Measurements from ENCODE around the gene GNAQ.

Gene GNAQ

GRCh38 chr9:77833561-77834429 lies 197.8 kb downstream of the GNAQ start:
- Histone ChIP-seq H3K9ac (ENCODE audit: low read length) (no peak overlapping the region), H3K4me3 (ENCODE audit: low read length) (no peak overlapping the region), H3K9me3 (ENCODE audit: control insufficient read depth, low read length) (no peaks in the 10 kb centered on the region), H3K27me3 (replicated peaks; ENCODE audit: control insufficient read depth, insufficient read depth, low read length) (no peaks in the 10 kb centered on the region), H3K4me1 (ENCODE audit: control insufficient read depth, insufficient read depth, low read length) (peaks cover 33% of the 10 kb centered on the region), H3K36me3 (ENCODE audit: control insufficient read depth, insufficient read depth, low read length, severe bottlenecking) (no peaks in the 10 kb centered on the region)
- DNase-seq (ENCODE audit: low read depth), result peak; percentile 49

DNA sequence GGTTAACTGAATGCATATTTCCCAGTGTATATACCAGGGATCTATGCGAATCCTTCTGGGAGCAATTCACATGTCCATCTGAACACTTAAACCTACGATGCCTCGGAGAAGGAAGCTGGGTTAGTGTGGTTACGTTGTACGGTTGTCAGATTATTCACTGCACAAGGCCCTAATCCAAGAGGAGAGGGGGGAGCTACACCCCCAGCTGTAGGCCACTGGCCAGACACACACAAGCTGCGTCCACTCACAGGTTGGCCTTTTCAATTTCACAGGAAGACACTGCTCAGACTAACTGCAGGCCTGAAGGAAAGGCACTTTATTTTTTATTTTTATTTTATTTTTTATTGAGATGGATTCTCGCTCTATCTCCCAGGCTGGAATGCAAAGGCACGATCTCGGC lies 199.0 kb downstream of the GNAQ start:
- no peaks in the 10 kb centered on the region for H3K36me3 ChIP-seq (ENCODE audit: control insufficient read depth, insufficient read depth, low read length, severe bottlenecking)
- no peaks in the 10 kb centered on the region for H3K9me3 ChIP-seq (ENCODE audit: control insufficient read depth, low read length)
- H3K27me3 ChIP-seq (replicated peaks; ENCODE audit: control insufficient read depth, insufficient read depth, low read length), result no peaks in the 10 kb centered on the region
- no peak overlapping the region for H3K9ac ChIP-seq (ENCODE audit: low read length)
- H3K4me1 ChIP-seq (ENCODE audit: control insufficient read depth, insufficient read depth, low read length), result peaks cover 31% of the 10 kb centered on the region
- H3K4me3 ChIP-seq (ENCODE audit: low read length), result no peak overlapping the region
- no peak for DNase-seq (ENCODE audit: low read depth)

- Histone ChIP-seq H3K9me3 (ENCODE audit: control insufficient read depth, low read length) (no peaks in the 10 kb centered on the region), H3K4me1 (ENCODE audit: control insufficient read depth, insufficient read depth, low read length) (peaks cover 32% of the 10 kb centered on the region), H3K4me3 (ENCODE audit: low read length) (no peak overlapping the region), H3K27me3 (replicated peaks; ENCODE audit: control insufficient read depth, insufficient read depth, low read length) (no peaks in the 10 kb centered on the region), H3K9ac (ENCODE audit: low read length) (no peak overlapping the region), H3K36me3 (ENCODE audit: control insufficient read depth, insufficient read depth, low read length, severe bottlenecking) (no peaks in the 10 kb centered on the region)
- no peak for DNase-seq (ENCODE audit: low read depth)
Measured at GRCh38 chr9:77831781-77832180, 199.8 kb downstream of the GNAQ start.

DNA sequence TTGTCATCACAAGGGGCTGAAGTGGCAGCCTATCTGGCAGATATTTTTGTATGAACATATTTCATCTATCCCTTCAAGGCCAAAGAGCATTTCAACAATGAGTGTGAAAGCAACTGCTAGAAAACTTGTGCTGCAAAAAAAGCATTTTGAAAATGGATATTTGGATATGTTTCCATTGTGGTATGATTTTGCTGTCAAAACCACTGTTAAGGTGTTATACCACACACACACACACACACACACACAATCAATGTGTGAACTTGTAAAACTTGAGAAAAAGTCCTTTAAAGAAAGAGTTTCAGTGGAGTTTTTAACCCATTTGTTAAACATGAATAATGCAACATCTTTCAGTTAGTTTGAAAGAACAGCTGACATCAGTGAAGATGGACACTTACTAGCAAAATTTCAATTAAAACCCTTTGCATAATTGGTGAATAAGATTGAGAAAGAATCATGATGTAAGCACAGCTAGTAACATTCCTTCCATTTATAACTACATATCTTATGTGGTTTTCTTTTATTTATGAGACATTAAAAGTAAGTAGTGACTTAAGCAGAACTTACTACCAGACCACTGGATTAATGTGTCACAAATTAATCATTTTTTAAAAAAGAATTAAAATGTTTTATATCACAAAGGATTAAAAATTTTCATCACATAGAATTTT lies 200.9 kb downstream of the GNAQ start:
- no peaks in the 10 kb centered on the region for H3K9me3 ChIP-seq (ENCODE audit: control insufficient read depth, low read length)
- peaks cover 37% of the 10 kb centered on the region for H3K4me1 ChIP-seq (ENCODE audit: control insufficient read depth, insufficient read depth, low read length)
- H3K4me3 ChIP-seq (ENCODE audit: low read length), result no peak overlapping the region
- peak; percentile 42 for DNase-seq (ENCODE audit: low read depth)
- H3K9ac ChIP-seq (ENCODE audit: low read length), result no peak overlapping the region
- no peaks in the 10 kb centered on the region for H3K36me3 ChIP-seq (ENCODE audit: control insufficient read depth, insufficient read depth, low read length, severe bottlenecking)
- H3K27me3 ChIP-seq (replicated peaks; ENCODE audit: control insufficient read depth, insufficient read depth, low read length), result no peaks in the 10 kb centered on the region

- Histone ChIP-seq H3K4me1 (ENCODE audit: control insufficient read depth, insufficient read depth, low read length) (peaks cover 34% of the 10 kb centered on the region), H3K9me3 (ENCODE audit: control insufficient read depth, low read length) (no peaks in the 10 kb centered on the region), H3K4me3 (ENCODE audit: low read length) (no peak overlapping the region), H3K36me3 (ENCODE audit: control insufficient read depth, insufficient read depth, low read length, severe bottlenecking) (no peaks in the 10 kb centered on the region), H3K9ac (ENCODE audit: low read length) (no peak overlapping the region), H3K27me3 (replicated peaks; ENCODE audit: control insufficient read depth, insufficient read depth, low read length) (no peaks in the 10 kb centered on the region)
- DNase-seq (ENCODE audit: low read depth), result no peak
Measured at GRCh38 chr9:77829420-77829819, 202.2 kb downstream of the GNAQ start.

DNA sequence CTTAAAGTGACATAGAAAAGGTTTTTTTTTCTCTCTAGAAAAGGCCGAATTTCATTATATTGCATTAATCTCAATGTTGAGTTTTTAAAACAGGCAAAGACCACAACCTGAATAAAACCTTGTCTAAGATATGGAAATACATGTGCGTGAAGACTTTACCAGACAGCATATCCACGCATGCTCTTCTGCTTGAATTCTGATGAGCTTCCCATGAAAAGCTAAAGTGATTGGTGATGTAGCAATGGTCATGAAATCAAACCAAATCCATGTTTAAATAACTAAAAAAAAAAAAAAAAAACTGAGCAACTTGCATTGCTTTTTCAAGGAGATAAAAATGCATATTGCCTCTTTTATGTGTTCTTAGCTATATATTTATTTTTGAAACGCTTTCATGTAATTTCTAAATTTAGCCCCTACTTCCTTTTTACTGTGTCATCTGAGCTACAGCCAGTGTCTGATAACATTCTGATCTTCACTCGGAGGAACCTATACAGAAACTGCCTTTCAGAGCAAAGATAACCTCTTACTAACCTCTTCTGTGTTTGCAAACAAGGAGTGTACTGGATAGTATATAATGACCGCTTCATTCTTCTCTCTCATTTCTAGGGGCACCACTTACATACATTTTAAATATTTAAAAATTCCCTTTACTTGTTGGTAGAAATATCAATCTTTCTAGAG lies 204.4 kb downstream of the GNAQ start:
- no peak for DNase-seq (ENCODE audit: low read depth)
- Histone ChIP-seq H3K9me3 (ENCODE audit: control insufficient read depth, low read length) (no peaks in the 10 kb centered on the region), H3K4me3 (ENCODE audit: low read length) (no peak overlapping the region), H3K4me1 (ENCODE audit: control insufficient read depth, insufficient read depth, low read length) (peaks cover 37% of the 10 kb centered on the region), H3K9ac (ENCODE audit: low read length) (no peak overlapping the region), H3K27me3 (replicated peaks; ENCODE audit: control insufficient read depth, insufficient read depth, low read length) (no peaks in the 10 kb centered on the region), H3K36me3 (ENCODE audit: control insufficient read depth, insufficient read depth, low read length, severe bottlenecking) (no peaks in the 10 kb centered on the region)

- DNase-seq (ENCODE audit: low read depth), result no peak
- H3K27me3 ChIP-seq (replicated peaks; ENCODE audit: control insufficient read depth, insufficient read depth, low read length), result no peaks in the 10 kb centered on the region
- H3K36me3 ChIP-seq (ENCODE audit: control insufficient read depth, insufficient read depth, low read length, severe bottlenecking), result no peaks in the 10 kb centered on the region
- peaks cover 43% of the 10 kb centered on the region for H3K4me1 ChIP-seq (ENCODE audit: control insufficient read depth, insufficient read depth, low read length)
- no peak overlapping the region for H3K9ac ChIP-seq (ENCODE audit: low read length)
- no peaks in the 10 kb centered on the region for H3K9me3 ChIP-seq (ENCODE audit: control insufficient read depth, low read length)
- H3K4me3 ChIP-seq (ENCODE audit: low read length), result no peak overlapping the region
Measured at GRCh38 chr9:77826621-77827020, 205.0 kb downstream of the GNAQ start.

DNA sequence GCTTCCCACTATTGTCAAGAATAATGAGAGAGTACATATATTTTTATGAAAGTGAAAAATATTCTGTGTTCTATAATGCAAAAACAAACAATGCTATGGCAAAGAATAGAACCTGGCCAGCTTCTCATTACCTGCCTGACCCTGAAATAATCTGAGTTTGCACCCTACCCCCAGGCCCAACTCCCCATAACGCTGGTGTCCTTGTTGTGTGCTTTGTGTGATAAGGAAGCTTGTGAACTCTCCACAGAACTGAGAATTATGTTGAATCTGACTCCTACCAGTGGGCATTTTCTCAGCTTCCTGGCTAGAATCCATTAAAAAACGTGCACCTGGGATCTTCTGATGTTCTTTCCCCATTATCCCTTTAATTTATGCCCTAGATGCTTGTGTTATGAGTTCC lies 205.5 kb downstream of the GNAQ start:
- Histone ChIP-seq H3K4me3 (ENCODE audit: low read length) (no peak overlapping the region), H3K27me3 (replicated peaks; ENCODE audit: control insufficient read depth, insufficient read depth, low read length) (no peaks in the 10 kb centered on the region), H3K4me1 (ENCODE audit: control insufficient read depth, insufficient read depth, low read length) (peaks cover 42% of the 10 kb centered on the region), H3K9me3 (ENCODE audit: control insufficient read depth, low read length) (no peaks in the 10 kb centered on the region), H3K36me3 (ENCODE audit: control insufficient read depth, insufficient read depth, low read length, severe bottlenecking) (no peaks in the 10 kb centered on the region), H3K9ac (ENCODE audit: low read length) (no peak overlapping the region)
- no peak for DNase-seq (ENCODE audit: low read depth)

DNA sequence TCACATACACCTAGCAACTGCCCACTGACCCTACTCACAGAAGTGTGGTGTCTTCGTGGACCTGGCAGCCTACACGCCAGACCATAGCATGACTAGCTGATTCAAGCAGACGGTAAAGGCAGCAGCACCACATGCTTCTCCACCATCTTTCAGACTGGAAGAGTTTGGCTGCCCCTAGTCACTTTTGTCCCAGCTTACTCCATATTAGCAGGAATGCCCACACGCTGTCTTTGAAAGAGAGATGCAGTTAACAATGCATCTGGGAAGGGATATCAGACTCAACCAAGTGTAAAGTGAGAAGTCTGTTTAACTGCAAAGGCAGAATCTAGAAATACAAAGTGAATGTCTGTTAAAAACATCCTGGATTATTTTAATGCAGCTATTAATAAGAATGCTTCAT lies 206.2 kb downstream of the GNAQ start:
- Histone ChIP-seq H3K4me3 (ENCODE audit: low read length) (no peak overlapping the region), H3K9me3 (ENCODE audit: control insufficient read depth, low read length) (no peaks in the 10 kb centered on the region), H3K36me3 (ENCODE audit: control insufficient read depth, insufficient read depth, low read length, severe bottlenecking) (no peaks in the 10 kb centered on the region), H3K4me1 (ENCODE audit: control insufficient read depth, insufficient read depth, low read length) (peaks cover 41% of the 10 kb centered on the region), H3K9ac (ENCODE audit: low read length) (no peak overlapping the region), H3K27me3 (replicated peaks; ENCODE audit: control insufficient read depth, insufficient read depth, low read length) (no peaks in the 10 kb centered on the region)
- no peak for DNase-seq (ENCODE audit: low read depth)

GRCh38 chr9:77820293-77820954 lies 211.2 kb downstream of the GNAQ start:
- H3K4me3 ChIP-seq (ENCODE audit: low read length), result peak overlapping the region; percentile 31
- H3K9me3 ChIP-seq (ENCODE audit: control insufficient read depth, low read length), result no peaks in the 10 kb centered on the region
- peak; percentile 46 for DNase-seq (ENCODE audit: low read depth)
- H3K36me3 ChIP-seq (ENCODE audit: control insufficient read depth, insufficient read depth, low read length, severe bottlenecking), result no peaks in the 10 kb centered on the region
- no peaks in the 10 kb centered on the region for H3K27me3 ChIP-seq (replicated peaks; ENCODE audit: control insufficient read depth, insufficient read depth, low read length)
- peaks cover 39% of the 10 kb centered on the region for H3K4me1 ChIP-seq (ENCODE audit: control insufficient read depth, insufficient read depth, low read length)
- peak overlapping the region; percentile 46 for H3K9ac ChIP-seq (ENCODE audit: low read length)

- no peaks in the 10 kb centered on the region for H3K9me3 ChIP-seq (ENCODE audit: control insufficient read depth, low read length)
- DNase-seq (ENCODE audit: low read depth), result no peak
- peaks cover 2% of the 10 kb centered on the region for H3K36me3 ChIP-seq (ENCODE audit: control insufficient read depth, insufficient read depth, low read length, severe bottlenecking)
- peak overlapping the region; percentile 46 for H3K9ac ChIP-seq (ENCODE audit: low read length)
- no peak overlapping the region for H3K4me3 ChIP-seq (ENCODE audit: low read length)
- H3K4me1 ChIP-seq (ENCODE audit: control insufficient read depth, insufficient read depth, low read length), result peaks cover 39% of the 10 kb centered on the region
- no peaks in the 10 kb centered on the region for H3K27me3 ChIP-seq (replicated peaks; ENCODE audit: control insufficient read depth, insufficient read depth, low read length)
Measured at GRCh38 chr9:77819657-77820056, 212.0 kb downstream of the GNAQ start.
